Thoracic aorta (tissue), 2 donors: Measurements from ENCODE around the gene MPC1L. TPM values are rescaled to one million over a fixed set of nuclear protein-coding genes. Genes with fewer than 3 reads are reported as not detected.
"Not testable (repeated sequence)": the region's sequence is repeated elsewhere in the genome, so short reads cannot be mapped to it uniquely, and the experiment has no call there.

Experiments
- ATAC-seq: fragments of 150-250 bp; one replicate; pipeline ENCODE4 v1.8.0; 2017; ENCODE audit warnings: low read depth; ENCODE audit not compliant: insufficient number of reproducible peaks, low FRiP score
- DNase-seq: peaks from one replicate; pipeline ENCODE4 v3.0.0-alpha.2; 2020; ENCODE audit warnings: low spot score
- H3K27ac ChIP-seq, 2 donors: fragments of 200-600 bp; sonication (generic); 1 replicate in 1 of 2; 2 replicates in 1 of 2; pipeline ENCODE4 v1.5.1; 2016; ENCODE audit warnings: mild to moderate bottlenecking in 2 of 2, moderate library complexity in 2 of 2
- H3K27me3 ChIP-seq: fragments of 200-600 bp; sonication (generic); replicated peaks from 2 replicates; pipeline ENCODE4 v1.6.0; 2016; ENCODE audit warnings: mild to moderate bottlenecking; ENCODE audit not compliant: insufficient read depth
- H3K36me3 ChIP-seq: fragments of 200-600 bp; sonication (generic); one replicate; pipeline ENCODE4 v1.5.1; 2016
- H3K4me1 ChIP-seq, 2 donors: fragments of 200-600 bp; sonication (generic); 1 replicate in 1 of 2; 2 replicates in 1 of 2; pipeline versions ENCODE4 v1.5.1 to v1.6.0; 2016; ENCODE audit warnings: low read depth in 2 of 2, mild to moderate bottlenecking in 1 of 2; ENCODE audit not compliant: control insufficient read depth in 1 of 2
- H3K4me3 ChIP-seq: fragments of 200-600 bp; sonication (generic); 2 replicates; pipeline ENCODE4 v1.5.1; 2016; ENCODE audit warnings: mild to moderate bottlenecking
- H3K9me3 ChIP-seq: fragments of 200-600 bp; sonication (generic); 2 replicates; pipeline ENCODE4 v1.5.1; 2016
- CTCF ChIP-seq: fragments of 200-600 bp; sonication (generic); IDR thresholded peaks from one replicate; pipeline ENCODE4 v1.5.1; 2019; ENCODE audit warnings: antibody characterized with exemption
- total RNA-seq, 2 donors: library from RNA; depleted of rRNA; stranded (reverse); fragments of >200 nt; gene quantifications; one replicate each; pipeline versions ENCODE4 v1.1.0 to v1.2.3, GENCODE V29; 2016

The MPC1L gene
- total RNA-seq, 2 donors from 2014 or later: not detected

GRCh38 chrX:40582811-40583210 lies 40.4 kb upstream of the MPC1L start:
- no peak overlapping the region for H3K27ac ChIP-seq
- no peak for DNase-seq
- no peak overlapping the region for H3K4me3 ChIP-seq
- H3K36me3 ChIP-seq: no peaks in the 10 kb centered on the region
- ATAC-seq: no peak
- no peaks in the 10 kb centered on the region for H3K9me3 ChIP-seq
- no peaks in the 10 kb centered on the region for H3K27me3 ChIP-seq
- no peak for TF ChIP-seq CTCF
- peaks cover 7 to 11% of the 10 kb centered on the region in 2 donors for H3K4me1 ChIP-seq

GRCh38 chrX:40587623-40588022 lies 35.6 kb upstream of the MPC1L start:
- not testable (repeated sequence) for H3K27ac ChIP-seq, H3K27me3 ChIP-seq, H3K36me3 ChIP-seq, H3K9me3 ChIP-seq, H3K4me3 ChIP-seq, H3K4me1 ChIP-seq, ATAC-seq, DNase-seq

- ATAC-seq, DNase-seq, H3K9me3 ChIP-seq: not testable (repeated sequence)
Observed at GRCh38 chrX:40589616-40590321, 33.5 kb upstream of the MPC1L start.

GRCh38 chrX:40603446-40603845 lies 19.8 kb upstream of the MPC1L start:
- Histone ChIP-seq H3K27me3 (no peaks in the 10 kb centered on the region), H3K4me3 (no peak overlapping the region), H3K36me3 (no peaks in the 10 kb centered on the region), H3K9me3 (no peaks in the 10 kb centered on the region), H3K4me1 (no peaks in the 10 kb centered on the region), H3K27ac (no peak overlapping the region)
- no peak for DNase-seq
- no peak for TF ChIP-seq CTCF
- no peak for ATAC-seq

More at GRCh38 chrX:40589616-40590321, 33.5 kb upstream of the MPC1L start:
- not testable (repeated sequence) for H3K36me3 ChIP-seq, H3K27me3 ChIP-seq, H3K4me3 ChIP-seq, H3K27ac ChIP-seq, H3K4me1 ChIP-seq

GRCh38 chrX:40607381-40607780 lies 15.8 kb upstream of the MPC1L start:
- no peak for TF ChIP-seq CTCF
- Histone ChIP-seq H3K4me1 (no peaks in the 10 kb centered on the region), H3K4me3 (no peak overlapping the region), H3K36me3 (no peaks in the 10 kb centered on the region), H3K27ac (no peak overlapping the region), H3K9me3 (no peaks in the 10 kb centered on the region), H3K27me3 (no peaks in the 10 kb centered on the region)
- no peak for DNase-seq
- no peak for ATAC-seq

GRCh38 chrX:40612511-40612910 lies 10.7 kb upstream of the MPC1L start:
- Histone ChIP-seq H3K4me3 (no peak overlapping the region), H3K36me3 (no peaks in the 10 kb centered on the region), H3K27me3 (no peaks in the 10 kb centered on the region), H3K27ac (no peak overlapping the region), H3K4me1 (no peaks in the 10 kb centered on the region), H3K9me3 (no peaks in the 10 kb centered on the region)
- ATAC-seq: no peak
- no peak for TF ChIP-seq CTCF
- DNase-seq: no peak
